H1 (cell line): Measurements from ENCODE around the gene ENPP3. TPM values are rescaled to one million over a fixed set of nuclear protein-coding genes. Genes with fewer than 3 reads are reported as not detected.

Source experiments
- CHD2 ChIP-seq: IDR thresholded peaks from 2 replicates; pipeline ENCODE4 v1.6.1; 2012; ENCODE audit warnings: low read length, improper control_type of control experiment
- EGR1 ChIP-seq: IDR thresholded peaks from 2 replicates; pipeline ENCODE4 v1.6.1; 2011; ENCODE audit warnings: low read depth, low read length, borderline replicate concordance
- HDAC2 ChIP-seq, 2 experiments: fragments of 300-600 bp in 1 of 2; sonication (generic) in 1 of 2; IDR thresholded peaks; 2 replicates each; pipeline ENCODE4 v1.6.1; 2011 to 2012; ENCODE audit warnings: low read depth in 2 of 2, low read length in 2 of 2, mild to moderate bottlenecking in 2 of 2, moderate library complexity in 2 of 2, borderline replicate concordance in 1 of 2, inconsistent platforms in 1 of 2
- RAD21 ChIP-seq, 2 experiments: IDR thresholded peaks in 1 of 2; conservative IDR thresholded peaks in 1 of 2; 2 replicates each; pipeline ENCODE4 v1.6.1; 2011; ENCODE audit warnings: low read depth in 2 of 2, low read length in 2 of 2, improper control_type of control experiment in 1 of 2, inconsistent platforms in 1 of 2, mild to moderate bottlenecking in 1 of 2, moderate library complexity in 1 of 2
- SIRT6 ChIP-seq: IDR thresholded peaks from one replicate; pipeline ENCODE4 v1.7.1; 2012; ENCODE audit warnings: low read length, inconsistent platforms
- SP1 ChIP-seq: IDR thresholded peaks from 2 replicates; pipeline ENCODE4 v1.6.1; 2011; ENCODE audit warnings: low read depth, low read length
- polyA plus RNA-seq, 7 experiments: library from polyadenylated mRNA; depleted of rRNA in 3 of 7; stranded (reverse) in 5 of 7; unstranded in 2 of 7; fragments of >200 nt in 5 of 7; fragments of 200-250 nt in 2 of 7; gene quantifications; 1 replicate in 5 of 7; 2 replicates in 1 of 7; 4 replicates in 1 of 7; pipeline versions ENCODE4 v1.2.1 to v1.2.3, GENCODE V29; 2011 to 2013; ENCODE audit warnings: missing spikeins in 2 of 7, mixed read lengths in 2 of 7
- total RNA-seq: library from RNA; stranded (reverse); fragmentation: NEBNext Ultra II Directional; extraction: Animal tissue kit (Norgen Biotek cat#: 25700); gene quantifications from 2 replicates; pipeline ENCODE4 v1.2.1, GENCODE V29; 2021
- TF ChIP-seq, protein P1 (sequence below): IDR thresholded peaks from 2 replicates; pipeline ENCODE4 v1.6.1; 2011; ENCODE audit warnings: low read length, improper control_type of control experiment

The ENPP3 gene
- total and polyA plus RNA-seq, 2 of the 8 experiments (the other 6 are each of a cell fraction or from before 2014, with no cell fraction given), result 0.11 TPM; not detected in 1

DNA sequence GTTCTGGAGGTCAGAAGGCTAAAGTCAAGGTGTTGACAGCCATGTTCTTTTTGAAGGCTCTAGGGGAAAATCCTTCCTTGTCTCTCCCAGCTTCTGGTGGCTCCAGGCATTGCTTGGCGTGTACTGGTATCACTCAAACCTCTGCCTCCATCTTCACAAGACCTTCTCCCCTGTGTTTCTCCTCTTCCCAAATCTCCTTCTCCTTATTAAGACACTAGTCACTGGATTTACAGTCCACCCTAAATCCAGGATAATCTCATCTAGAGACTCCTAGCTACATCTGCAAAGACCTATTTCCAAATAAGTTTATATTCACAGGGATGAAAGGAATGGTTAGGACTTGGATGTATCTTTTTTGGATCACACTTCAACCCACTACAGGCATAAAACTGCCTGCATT, 99.7 kb downstream of the ENPP3 start (continued):
- no peak for TF ChIP-seq SP1
- no peak for TF ChIP-seq CHD2
- TF ChIP-seq RAD21 (IDR thresholded peaks at IDR 0.05 in 1 of 2, conservative IDR thresholded peaks at IDR 0.05 in 1 of 2; ENCODE audit: low read depth in 2 of 2, low read length in 2 of 2), result no peak
- no peak for TF ChIP-seq EGR1
- TF ChIP-seq SIRT6, result no peak
- no peak for TF ChIP-seq HDAC2 (IDR thresholded peaks at IDR 0.05; ENCODE audit: borderline replicate concordance in 1 of 2, low read depth in 2 of 2, low read length in 2 of 2)
- TF ChIP-seq, protein P1, sequence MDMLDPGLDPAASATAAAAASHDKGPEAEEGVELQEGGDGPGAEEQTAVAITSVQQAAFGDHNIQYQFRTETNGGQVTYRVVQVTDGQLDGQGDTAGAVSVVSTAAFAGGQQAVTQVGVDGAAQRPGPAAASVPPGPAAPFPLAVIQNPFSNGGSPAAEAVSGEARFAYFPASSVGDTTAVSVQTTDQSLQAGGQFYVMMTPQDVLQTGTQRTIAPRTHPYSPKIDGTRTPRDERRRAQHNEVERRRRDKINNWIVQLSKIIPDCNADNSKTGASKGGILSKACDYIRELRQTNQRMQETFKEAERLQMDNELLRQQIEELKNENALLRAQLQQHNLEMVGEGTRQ, result no peak
